GM12873 (cell line): ENCODE data around the gene LRP5.
A peak's percentile ranks its signal among the peaks of the same experiment; 100 is the strongest.

Source experiments
- TF ChIP-seq, protein P1 (sequence below): IDR thresholded peaks from 2 replicates; pipeline ENCODE4 v1.5.1; 2012; ENCODE audit warnings: low read depth, mild to moderate bottlenecking, moderate library complexity, low read length, control low read depth; ENCODE audit not compliant: insufficient read depth; ENCODE audit errors: missing control alignments

LRP5 gene

DNA sequence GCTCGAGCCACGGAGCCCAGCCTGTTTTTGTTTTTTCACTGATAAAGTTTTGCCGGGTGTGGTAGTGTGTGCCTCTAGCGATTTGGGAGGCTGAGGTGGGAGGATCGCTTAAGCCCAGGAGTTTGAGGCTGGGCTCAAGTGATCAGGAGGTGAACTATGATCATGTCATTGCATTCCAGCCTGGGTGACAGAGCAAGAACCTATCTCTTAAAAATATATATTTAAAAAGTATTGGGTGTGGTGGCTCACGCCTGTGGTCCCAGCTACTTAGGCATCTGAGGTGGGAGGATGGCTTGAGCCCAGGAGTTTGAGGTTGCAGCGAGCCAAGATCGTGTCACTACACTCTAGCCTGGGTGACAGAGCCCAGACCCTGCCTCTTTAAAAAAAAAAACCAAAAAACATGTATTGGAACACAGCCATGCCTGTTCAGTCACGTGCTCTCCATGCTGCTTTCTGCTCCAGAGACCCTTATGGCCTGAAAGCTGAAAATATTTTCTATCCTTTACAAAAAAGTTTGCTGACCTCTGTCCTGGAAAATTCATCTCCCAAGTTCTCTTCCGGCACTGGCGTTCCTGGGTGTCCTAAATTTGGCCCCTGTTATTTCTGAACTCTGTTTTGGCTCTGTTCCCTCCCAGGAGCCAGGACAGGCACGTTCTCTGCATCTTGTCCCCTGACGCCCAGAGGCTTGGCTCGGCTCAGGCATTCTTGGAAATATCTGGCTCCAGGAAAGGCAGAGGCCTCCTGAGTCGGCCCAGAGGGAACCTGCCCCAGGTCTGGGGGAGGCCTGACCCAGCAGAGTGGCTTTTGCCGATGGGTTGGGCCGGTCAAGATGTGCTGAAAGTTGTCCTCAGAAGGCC is 86.8 kb downstream of the LRP5 start:
- TF ChIP-seq, protein P1, sequence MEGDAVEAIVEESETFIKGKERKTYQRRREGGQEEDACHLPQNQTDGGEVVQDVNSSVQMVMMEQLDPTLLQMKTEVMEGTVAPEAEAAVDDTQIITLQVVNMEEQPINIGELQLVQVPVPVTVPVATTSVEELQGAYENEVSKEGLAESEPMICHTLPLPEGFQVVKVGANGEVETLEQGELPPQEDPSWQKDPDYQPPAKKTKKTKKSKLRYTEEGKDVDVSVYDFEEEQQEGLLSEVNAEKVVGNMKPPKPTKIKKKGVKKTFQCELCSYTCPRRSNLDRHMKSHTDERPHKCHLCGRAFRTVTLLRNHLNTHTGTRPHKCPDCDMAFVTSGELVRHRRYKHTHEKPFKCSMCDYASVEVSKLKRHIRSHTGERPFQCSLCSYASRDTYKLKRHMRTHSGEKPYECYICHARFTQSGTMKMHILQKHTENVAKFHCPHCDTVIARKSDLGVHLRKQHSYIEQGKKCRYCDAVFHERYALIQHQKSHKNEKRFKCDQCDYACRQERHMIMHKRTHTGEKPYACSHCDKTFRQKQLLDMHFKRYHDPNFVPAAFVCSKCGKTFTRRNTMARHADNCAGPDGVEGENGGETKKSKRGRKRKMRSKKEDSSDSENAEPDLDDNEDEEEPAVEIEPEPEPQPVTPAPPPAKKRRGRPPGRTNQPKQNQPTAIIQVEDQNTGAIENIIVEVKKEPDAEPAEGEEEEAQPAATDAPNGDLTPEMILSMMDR = no peak

DNA sequence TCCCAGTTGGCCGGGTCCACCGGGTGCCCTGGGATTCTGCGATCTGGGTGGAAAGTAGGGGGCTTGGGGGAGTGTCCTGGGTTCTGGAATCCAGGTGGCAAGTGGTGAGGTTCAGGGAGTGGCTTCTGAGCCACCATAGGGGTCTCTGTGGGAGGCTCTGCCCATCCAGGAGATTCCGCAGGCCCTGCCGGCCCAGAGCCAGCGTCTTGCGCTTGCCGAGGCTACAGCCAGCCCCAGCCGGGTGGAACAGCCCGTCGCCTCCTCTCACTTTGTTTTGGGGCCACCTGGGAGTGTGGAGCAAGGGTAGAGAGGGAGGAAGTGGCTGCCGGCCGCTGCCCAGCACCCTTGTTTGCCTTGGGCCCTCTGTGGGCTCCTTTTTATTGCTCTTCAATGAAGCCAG is 87.5 kb downstream of the LRP5 start:
- TF ChIP-seq, protein P1 = no peak

DNA sequence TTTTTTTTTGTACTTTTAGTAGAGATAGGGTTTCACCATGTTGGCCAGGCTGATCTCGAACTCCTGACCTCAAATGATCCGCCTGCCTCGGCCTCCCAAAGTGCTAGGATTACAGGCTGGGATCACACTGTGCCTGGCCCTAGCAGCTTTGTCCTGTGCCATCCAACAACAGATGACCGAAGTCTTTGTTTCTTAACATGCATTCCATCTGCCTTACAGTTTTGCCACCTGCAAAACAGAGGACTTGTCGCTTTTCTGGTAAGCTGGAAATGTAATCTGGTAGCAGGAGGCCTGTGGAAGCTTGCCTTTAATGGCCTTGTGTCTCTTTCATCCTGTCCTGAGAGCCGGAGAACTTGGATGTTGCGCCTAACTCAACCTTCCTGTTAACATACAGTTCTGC is 89.5 kb downstream of the LRP5 start:
- TF ChIP-seq, protein P1 = no peak

DNA sequence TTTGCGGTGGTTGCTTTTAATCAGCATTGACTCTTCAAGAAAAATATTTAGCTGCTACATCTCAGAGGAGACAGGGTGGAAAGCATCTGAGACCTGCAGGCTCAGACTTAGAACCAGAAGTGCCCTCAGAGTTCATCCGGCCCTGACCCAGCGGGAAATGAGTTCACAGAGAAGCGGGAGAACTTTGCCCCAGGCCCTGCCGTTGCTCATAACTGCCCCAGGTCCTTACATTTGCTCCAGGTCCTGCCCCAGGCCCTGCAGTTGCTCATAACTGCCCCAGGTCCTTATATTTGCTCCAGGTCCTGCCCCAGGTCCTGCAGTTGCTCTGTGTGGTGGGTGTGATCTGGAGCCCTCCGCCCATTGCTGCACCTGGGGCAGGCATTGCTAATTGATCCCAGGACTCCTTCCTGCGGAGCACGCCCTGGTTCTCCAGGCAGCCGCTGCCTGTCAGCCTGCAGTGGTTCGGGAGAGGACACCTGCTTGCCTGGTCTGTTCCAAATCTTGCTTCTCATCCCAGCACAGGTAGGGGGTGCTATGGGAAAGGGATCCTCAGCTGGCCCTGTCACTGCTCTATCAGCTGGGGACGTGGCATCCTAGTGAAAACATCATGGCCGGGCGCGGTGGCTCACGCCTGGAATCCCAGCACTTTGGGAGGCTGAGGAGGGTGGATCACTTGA is 90.1 kb downstream of the LRP5 start:
- TF ChIP-seq, protein P1 = peak; percentile 23

DNA sequence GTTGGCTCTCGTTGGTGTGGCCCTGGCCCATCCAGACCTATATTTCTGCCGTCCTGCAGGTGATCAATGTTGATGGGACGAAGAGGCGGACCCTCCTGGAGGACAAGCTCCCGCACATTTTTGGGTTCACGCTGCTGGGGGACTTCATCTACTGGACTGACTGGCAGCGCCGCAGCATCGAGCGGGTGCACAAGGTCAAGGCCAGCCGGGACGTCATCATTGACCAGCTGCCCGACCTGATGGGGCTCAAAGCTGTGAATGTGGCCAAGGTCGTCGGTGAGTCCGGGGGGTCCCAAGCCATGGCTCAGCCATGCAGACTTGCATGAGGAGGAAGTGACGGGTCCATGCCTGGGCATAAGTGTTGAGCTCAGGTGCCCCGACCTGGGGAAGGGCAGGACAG is 91.0 kb downstream of the LRP5 start:
- TF ChIP-seq, protein P1 = no peak

DNA sequence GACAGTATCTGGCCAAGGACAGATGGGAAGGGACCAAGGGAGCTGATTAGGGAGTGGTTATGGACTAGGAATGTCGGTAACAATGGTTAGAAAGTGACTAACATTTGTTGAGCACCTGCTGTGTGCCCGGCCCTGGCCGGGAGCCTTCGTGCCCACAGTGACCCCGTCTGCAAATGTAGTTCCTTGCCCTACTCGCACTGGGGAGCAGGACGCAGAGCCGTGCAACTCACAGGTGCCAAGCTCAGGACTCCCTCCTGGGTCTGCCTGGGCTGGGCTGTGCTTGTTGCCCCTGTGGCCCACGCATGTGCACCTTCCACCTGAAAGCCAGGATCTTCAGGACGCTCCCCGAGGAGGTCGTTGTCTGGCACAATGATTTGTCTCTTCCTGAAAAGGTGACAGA is 91.4 kb downstream of the LRP5 start:
- TF ChIP-seq, protein P1 = no peak

DNA sequence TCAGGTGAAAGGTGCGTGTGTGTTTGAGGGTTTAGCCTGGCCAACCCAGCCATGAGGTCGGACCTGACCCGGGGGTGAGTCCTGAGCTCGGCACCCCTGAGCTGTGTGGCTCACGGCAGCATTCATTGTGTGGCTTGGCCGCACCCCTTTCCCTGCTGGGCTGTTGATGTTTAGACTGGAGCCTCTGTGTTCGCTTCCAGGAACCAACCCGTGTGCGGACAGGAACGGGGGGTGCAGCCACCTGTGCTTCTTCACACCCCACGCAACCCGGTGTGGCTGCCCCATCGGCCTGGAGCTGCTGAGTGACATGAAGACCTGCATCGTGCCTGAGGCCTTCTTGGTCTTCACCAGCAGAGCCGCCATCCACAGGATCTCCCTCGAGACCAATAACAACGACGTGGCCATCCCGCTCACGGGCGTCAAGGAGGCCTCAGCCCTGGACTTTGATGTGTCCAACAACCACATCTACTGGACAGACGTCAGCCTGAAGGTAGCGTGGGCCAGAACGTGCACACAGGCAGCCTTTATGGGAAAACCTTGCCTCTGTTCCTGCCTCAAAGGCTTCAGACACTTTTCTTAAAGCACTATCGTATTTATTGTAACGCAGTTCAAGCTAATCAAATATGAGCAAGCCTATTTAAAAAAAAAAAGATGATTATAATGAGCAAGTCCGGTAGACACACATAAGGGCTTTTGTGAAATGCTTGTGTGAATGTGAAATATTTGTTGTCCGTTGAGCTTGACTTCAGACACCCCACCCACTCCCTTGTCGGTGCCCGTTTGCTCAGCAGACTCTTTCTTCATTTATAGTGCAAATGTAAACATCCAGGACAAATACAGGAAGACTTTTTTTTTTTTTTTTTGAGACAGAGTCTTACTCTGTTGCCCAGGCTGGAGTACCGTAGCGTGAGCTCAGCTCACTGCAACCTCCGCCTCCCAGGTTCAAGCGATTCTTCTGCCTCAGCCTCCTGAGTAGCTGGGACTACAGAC is 94.2 kb downstream of the LRP5 start:
- TF ChIP-seq, protein P1 = no peak
